PC-3 (cell line): Measurements from ENCODE around the gene PCDHA7. TPM values are rescaled to one million over a fixed set of nuclear protein-coding genes. Genes with fewer than 3 reads are reported as not detected.
"Not testable (repeated sequence)": the region's sequence is repeated elsewhere in the genome, so short reads cannot be mapped to it uniquely, and the experiment has no call there.

ENCODE experiments used
- ATAC-seq: fragments of 200-7000 bp; cut with Tn5 transposase; 2 replicates; pipeline ENCODE4 v1.9.1; 2020; ENCODE audit warnings: mild to moderate bottlenecking, moderate library complexity
- Bru-seq: library from RNA; stranded (reverse); fragments of 400-500 nt; gene quantifications from one replicate; lab custom pipeline; 2021; lab: Mats Ljungman, UMichigan
- BruChase-seq, 2 experiments: library from RNA; stranded (reverse); fragments of 400-500 nt; gene quantifications; one replicate each; lab custom pipeline; 2021; lab: Mats Ljungman, UMichigan
- BruUV-seq: library from RNA; stranded (reverse); fragments of 400-500 nt; replicated peaks from 2 replicates; lab custom pipeline; 2021; lab: Mats Ljungman, UMichigan
- CTCF ChIA-PET: fragments of 300-600 bp; sonication (Branson Sonifier 250); formaldehyde crosslinking; loops from one replicate; lab custom pipeline; 2022; ENCODE audit warnings: antibody characterized with exemption; lab: Charles Lee
- POLR2A ChIA-PET: fragments of 300-600 bp; sonication (Branson Sonifier 250); formaldehyde crosslinking; loops from one replicate; lab custom pipeline; 2022; ENCODE audit warnings: antibody characterized with exemption; ENCODE audit not compliant: unreplicated experiment; lab: Charles Lee
- DNase-seq: peaks from one replicate; pipeline ENCODE4 v3.0.0-alpha.2; 2015
- H2AFZ ChIP-seq: fragments of 300-600 bp; sonication (generic); 2 replicates; pipeline ENCODE4 v1.6.0; 2016; ENCODE audit warnings: antibody characterized with exemption, low read length
- H3F3A ChIP-seq: fragments of 300-600 bp; sonication (generic); one replicate; pipeline ENCODE4 v1.6.0; 2017; ENCODE audit warnings: antibody characterized with exemption, low read length, control low read depth, mild to moderate bottlenecking; ENCODE audit not compliant: unreplicated experiment
- H3K27ac ChIP-seq: fragments of 300-600 bp; sonication (generic); 2 replicates; pipeline ENCODE4 v1.5.1; 2016; ENCODE audit warnings: mild to moderate bottlenecking, low read length
- H3K27me3 ChIP-seq: fragments of 300-600 bp; sonication (generic); 2 replicates; pipeline ENCODE4 v1.6.1; 2016; ENCODE audit warnings: low read length, mixed read lengths
- H3K36me3 ChIP-seq: fragments of 300-600 bp; sonication (generic); 2 replicates; pipeline ENCODE4 v1.6.1; 2016; ENCODE audit warnings: low read depth, mixed run types, low read length, mixed read lengths
- H3K4me1 ChIP-seq: fragments of 300-600 bp; sonication (generic); 2 replicates; pipeline ENCODE4 v1.5.1; 2016; ENCODE audit warnings: low read length; ENCODE audit not compliant: insufficient read depth
- H3K4me2 ChIP-seq: fragments of 300-600 bp; sonication (generic); 2 replicates; pipeline ENCODE4 v1.6.0; 2016; ENCODE audit warnings: low read length
- H3K4me3 ChIP-seq: fragments of 300-600 bp; sonication (generic); 2 replicates; pipeline ENCODE4 v1.5.1; 2016; ENCODE audit warnings: mild to moderate bottlenecking, low read length, mixed read lengths
- H3K79me2 ChIP-seq: fragments of 300-600 bp; sonication (generic); 2 replicates; pipeline ENCODE4 v1.6.1; 2017; ENCODE audit warnings: low read length, mixed read lengths
- H3K9ac ChIP-seq: fragments of 300-600 bp; sonication (generic); 2 replicates; pipeline ENCODE4 v1.6.0; 2016; ENCODE audit warnings: mild to moderate bottlenecking, low read length
- H3K9me2 ChIP-seq: fragments of 300-600 bp; sonication (generic); replicated peaks from 2 replicates; pipeline ENCODE4 v1.6.1; 2016; ENCODE audit warnings: mixed run types, low read length, mixed read lengths
- H3K9me3 ChIP-seq: fragments of 300-600 bp; sonication (generic); 2 replicates; pipeline ENCODE4 v1.6.1; 2016; ENCODE audit warnings: low read length, mixed read lengths
- H4K20me1 ChIP-seq: fragments of 300-600 bp; sonication (generic); 2 replicates; pipeline ENCODE4 v1.6.1; 2016; ENCODE audit warnings: low read length, mixed read lengths
- EZH2 ChIP-seq: fragments of 300-600 bp; sonication (generic); IDR thresholded peaks from one replicate; pipeline ENCODE4 v1.6.1; 2017; ENCODE audit warnings: antibody characterized with exemption, mild to moderate bottlenecking, low read length; ENCODE audit not compliant: unreplicated experiment
- EZH2phosphoT487 ChIP-seq: fragments of 300-600 bp; sonication (generic); IDR thresholded peaks from 2 replicates; pipeline ENCODE4 v1.6.1; 2018; ENCODE audit warnings: mild to moderate bottlenecking, antibody characterized with exemption, low read length, borderline replicate concordance
- intact Hi-C: fragments of 100-400 bp; cut with micrococcal nuclease; formaldehyde crosslinking; loops from 2 replicates; pipeline ENCODE4 v1.9.0; 2023
- long read RNA-seq: library from polyadenylated mRNA; unstranded; transcript quantifications from one replicate; pipeline ENCODE4 v2.0.0, GENCODE V29; 2021; ENCODE audit not compliant: unreplicated experiment
- total RNA-seq: library from RNA; depleted of rRNA; stranded (reverse); fragments of >200 nt; gene quantifications from 2 replicates; pipeline ENCODE4 v1.2.3, GENCODE V29; 2014; rRNA removed
- TF ChIP-seq, protein P1 (sequence below): fragments of 300-600 bp; sonication (generic); conservative IDR thresholded peaks from 2 replicates; pipeline ENCODE4 v1.5.1; 2017; ENCODE audit warnings: antibody characterized with exemption, low read depth, mild to moderate bottlenecking, low read length

The PCDHA7 gene
- total RNA-seq (0.26 and 0.52 TPM in 2 replicates), Bru-seq, nascent RNA (percentile 33 among the genes with signal in this experiment), BruChase-seq, experiment 1, labeled RNA remaining after a 6-hour chase (percentile 39 among the genes with signal in this experiment), BruChase-seq, experiment 2, labeled RNA remaining after a 2-hour chase (percentile 41 among the genes with signal in this experiment)
- long read RNA-seq: 0 reads

DNA sequence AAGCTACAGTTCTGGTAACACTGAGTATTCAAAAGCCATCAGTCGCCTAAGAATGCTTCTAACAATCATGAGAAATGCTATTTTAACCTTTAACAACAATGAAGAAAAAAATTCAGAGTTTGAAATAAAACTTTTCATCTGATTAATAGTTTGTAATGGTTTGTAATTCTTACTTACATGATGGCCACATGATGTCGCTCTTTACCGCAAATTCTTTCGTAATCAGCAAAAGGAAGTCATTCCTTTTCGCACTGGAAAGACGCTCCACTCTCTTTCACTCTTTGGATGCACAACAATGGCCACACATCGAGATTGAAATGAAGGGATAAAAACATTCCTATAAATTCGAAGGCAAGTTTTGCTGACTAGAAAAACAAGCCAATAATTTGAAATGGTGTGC lies at the start of gene PCDHA7:
Gene PCDHA7 (plus strand): TSS at position 277 of the 400 bp plus-strand sequence. CDS start 115 bp downstream, at position 392.
- ATAC-seq (no peak), DNase-seq (no peak)
- Histone ChIP-seq H2AFZ (no peak within 1 kb of the TSS), H3K9me2 (no peaks in the 10 kb centered on the region), H3K27ac (no peak within 1 kb of the TSS), H3K9ac (no peak within 1 kb of the TSS), H3K36me3 (no peaks in the 10 kb centered on the region), H3K4me1 (no peaks in the 10 kb centered on the region), H3K4me2 (no peak within 1 kb of the TSS), H3K4me3 (no peak within 1 kb of the TSS), H3K9me3 (no peaks in the 10 kb centered on the region), H4K20me1 (no peaks in the 10 kb centered on the region), H3K27me3 (no peaks in the 10 kb centered on the region), H3K79me2 (no peaks in the 10 kb centered on the region), H3F3A (no peaks in the 10 kb centered on the region)
- no TSS peak for BruUV-seq
- ChIA-PET POLR2A (no interaction called here), CTCF (no interaction called here)
- intact Hi-C loops: no loop called here
- no peak for TF ChIP-seq EZH2

GRCh38 chr5:140785905-140786686 lies 48.0 kb upstream of the PCDHA7 start, which contains the start of gene PCDHA1:
TSS of gene PCDHA1 (plus strand) at chr5:140786140.
- no peak within 1 kb of the TSS for H3K9ac ChIP-seq
- H3K9me2 ChIP-seq: no peaks in the 10 kb centered on the region
- no TSS peak for BruUV-seq
- peaks cover 19% of the 10 kb centered on the region; the same call in 1 of the 2 replicates for H3K9me3 ChIP-seq
- H3K4me3 ChIP-seq: no peak within 1 kb of the TSS
- H4K20me1 ChIP-seq: no peaks in the 10 kb centered on the region
- no peak within 1 kb of the TSS for H2AFZ ChIP-seq
- no peaks in the 10 kb centered on the region for H3K79me2 ChIP-seq
- intact Hi-C loops: no loop called here
- H3K4me1 ChIP-seq: no peaks in the 10 kb centered on the region
- DNase-seq: no peak
- CTCF ChIA-PET: no interaction called here
- H3F3A ChIP-seq: no peaks in the 10 kb centered on the region
- TF ChIP-seq, protein P1, sequence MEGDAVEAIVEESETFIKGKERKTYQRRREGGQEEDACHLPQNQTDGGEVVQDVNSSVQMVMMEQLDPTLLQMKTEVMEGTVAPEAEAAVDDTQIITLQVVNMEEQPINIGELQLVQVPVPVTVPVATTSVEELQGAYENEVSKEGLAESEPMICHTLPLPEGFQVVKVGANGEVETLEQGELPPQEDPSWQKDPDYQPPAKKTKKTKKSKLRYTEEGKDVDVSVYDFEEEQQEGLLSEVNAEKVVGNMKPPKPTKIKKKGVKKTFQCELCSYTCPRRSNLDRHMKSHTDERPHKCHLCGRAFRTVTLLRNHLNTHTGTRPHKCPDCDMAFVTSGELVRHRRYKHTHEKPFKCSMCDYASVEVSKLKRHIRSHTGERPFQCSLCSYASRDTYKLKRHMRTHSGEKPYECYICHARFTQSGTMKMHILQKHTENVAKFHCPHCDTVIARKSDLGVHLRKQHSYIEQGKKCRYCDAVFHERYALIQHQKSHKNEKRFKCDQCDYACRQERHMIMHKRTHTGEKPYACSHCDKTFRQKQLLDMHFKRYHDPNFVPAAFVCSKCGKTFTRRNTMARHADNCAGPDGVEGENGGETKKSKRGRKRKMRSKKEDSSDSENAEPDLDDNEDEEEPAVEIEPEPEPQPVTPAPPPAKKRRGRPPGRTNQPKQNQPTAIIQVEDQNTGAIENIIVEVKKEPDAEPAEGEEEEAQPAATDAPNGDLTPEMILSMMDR: 0 out of 2 replicates have a peak, but pooled peaks have one; percentile 17
- no peak for TF ChIP-seq EZH2
- TF ChIP-seq EZH2phosphoT487: no peak
- H3K27ac ChIP-seq: no peak within 1 kb of the TSS
- no peak within 1 kb of the TSS for H3K4me2 ChIP-seq
- ATAC-seq: no peak
- POLR2A ChIA-PET: no interaction called here
- no peaks in the 10 kb centered on the region for H3K27me3 ChIP-seq
- H3K36me3 ChIP-seq: no peaks in the 10 kb centered on the region

DNA sequence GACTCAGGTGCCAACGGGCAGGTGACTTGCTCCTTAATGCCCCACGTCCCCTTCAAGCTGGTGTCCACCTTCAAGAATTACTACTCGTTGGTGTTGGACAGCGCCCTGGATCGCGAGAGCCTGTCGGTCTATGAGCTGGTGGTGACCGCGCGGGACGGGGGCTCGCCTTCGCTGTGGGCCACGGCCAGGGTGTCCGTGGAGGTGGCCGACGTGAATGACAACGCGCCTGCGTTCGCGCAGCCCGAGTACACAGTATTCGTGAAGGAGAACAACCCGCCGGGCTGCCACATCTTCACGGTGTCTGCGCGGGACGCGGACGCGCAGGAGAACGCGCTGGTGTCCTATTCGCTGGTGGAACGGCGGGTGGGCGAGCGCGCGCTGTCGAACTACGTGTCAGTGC lies 46.6 kb upstream of the PCDHA7 start:
- ATAC-seq, H3F3A ChIP-seq, H3K4me2 ChIP-seq, H3K4me3 ChIP-seq, CTCF ChIA-PET, H3K9me2 ChIP-seq, H3K79me2 ChIP-seq, DNase-seq, H2AFZ ChIP-seq, BruUV-seq, H4K20me1 ChIP-seq, H3K36me3 ChIP-seq, H3K4me1 ChIP-seq, H3K27me3 ChIP-seq, POLR2A ChIA-PET, intact Hi-C loops, H3K27ac ChIP-seq, H3K9ac ChIP-seq: not testable (repeated sequence)
- H3K9me3 ChIP-seq: peaks cover 19% of the 10 kb centered on the region; the same call in 1 of the 2 replicates

DNA sequence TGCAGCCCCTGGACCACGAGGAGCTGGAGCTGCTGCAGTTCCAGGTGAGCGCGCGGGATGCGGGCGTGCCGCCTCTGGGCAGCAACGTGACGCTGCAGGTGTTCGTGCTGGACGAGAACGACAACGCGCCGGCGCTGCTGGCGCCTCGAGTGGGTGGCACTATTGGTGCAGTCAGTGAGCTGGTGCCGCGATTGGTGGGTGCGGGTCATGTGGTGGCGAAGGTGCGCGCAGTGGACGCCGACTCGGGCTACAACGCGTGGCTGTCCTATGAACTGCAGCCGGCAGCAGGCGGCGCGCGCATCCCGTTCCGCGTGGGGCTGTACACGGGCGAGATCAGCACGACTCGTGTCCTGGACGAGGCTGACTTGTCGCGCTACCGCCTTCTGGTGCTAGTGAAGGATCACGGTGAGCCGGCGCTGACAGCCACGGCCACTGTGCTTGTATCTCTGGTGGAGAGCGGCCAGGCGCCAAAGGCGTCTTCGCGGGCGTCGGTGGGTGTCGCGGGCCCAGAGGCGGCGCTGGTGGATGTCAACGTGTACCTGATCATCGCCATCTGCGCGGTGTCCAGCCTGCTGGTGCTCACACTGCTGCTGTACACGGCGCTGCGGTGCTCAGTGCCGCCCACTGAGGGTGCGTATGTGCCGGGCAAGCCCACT lies 46.1 kb upstream of the PCDHA7 start:
- H3K9me2 ChIP-seq, H2AFZ ChIP-seq, DNase-seq, H3K79me2 ChIP-seq, H3K27me3 ChIP-seq, BruUV-seq, CTCF ChIA-PET, H3K4me1 ChIP-seq, H3K9ac ChIP-seq, intact Hi-C loops, H3K4me3 ChIP-seq, H3K4me2 ChIP-seq, H3K36me3 ChIP-seq, ATAC-seq, H3K27ac ChIP-seq, POLR2A ChIA-PET, H3F3A ChIP-seq, H4K20me1 ChIP-seq: not testable (repeated sequence)
- peaks cover 22% of the 10 kb centered on the region; the same call in 1 of the 2 replicates for H3K9me3 ChIP-seq
